Endothelial cell of umbilical vein (primary cell): ENCODE results near the gene SCAMP1. TPM values are rescaled to one million over a fixed set of nuclear protein-coding genes. Genes with fewer than 3 reads are reported as not detected.

Experiments used
- BruUV-seq: library from RNA; stranded (reverse); fragments of 400-500 nt; replicated peaks from 2 replicates; lab custom pipeline; 2021; lab: Mats Ljungman, UMichigan
- CTCF ChIA-PET: fragments of 300-600, 350-600 bp; sonication (Branson Sonifier 250); formaldehyde crosslinking; loops from one replicate; lab custom pipeline; 2021; ENCODE audit warnings: antibody characterized with exemption, inconsistent platforms; lab: Charles Lee
- POLR2A ChIA-PET: fragments of 300-600, 350-600 bp; sonication (Branson Sonifier 250); formaldehyde crosslinking; loops from one replicate; lab custom pipeline; 2021; ENCODE audit warnings: antibody characterized with exemption, inconsistent platforms; lab: Charles Lee
- DNase-seq: peaks from one replicate; pipeline ENCODE4 v3.0.0-alpha.2; 2011; ENCODE audit warnings: low read depth, low spot score
- FAIRE-seq: peaks from 2 replicates; lab custom pipeline; 2011; peaks lifted over from hg19 to GRCh38; lab: Jason Lieb, UNC
- H2AFZ ChIP-seq: 2 replicates; pipeline ENCODE4 v1.6.0; 2012; ENCODE audit warnings: low read depth, low read length, control low read depth, inconsistent platforms
- H3K27ac ChIP-seq: 2 replicates; pipeline ENCODE4 v1.5.1; 2011; ENCODE audit warnings: low read depth, mild to moderate bottlenecking, control low read depth, low read length, moderate library complexity; ENCODE audit not compliant: insufficient read depth
- H3K27me3 ChIP-seq, 2 experiments: 2 replicates each; pipeline versions ENCODE4 v1.6.0 to v1.6.1; 2011; ENCODE audit warnings: low read length in 2 of 2, mixed read lengths in 1 of 2; ENCODE audit not compliant: control insufficient read depth in 2 of 2, insufficient read depth in 2 of 2
- H3K36me3 ChIP-seq, 2 experiments: 2 replicates in 1 of 2; 3 replicates in 1 of 2; pipeline ENCODE4 v1.5.1; 2011; ENCODE audit warnings: low read length in 2 of 2, mild to moderate bottlenecking in 1 of 2, moderate library complexity in 1 of 2; ENCODE audit not compliant: control insufficient read depth in 2 of 2, insufficient read depth in 2 of 2; ENCODE audit errors: extremely low read depth in 1 of 2
- H3K4me1 ChIP-seq: 3 replicates; pipeline ENCODE4 v1.5.1; 2011; ENCODE audit warnings: mild to moderate bottlenecking, low read length; ENCODE audit not compliant: control insufficient read depth, insufficient read depth; ENCODE audit errors: extremely low read depth
- H3K4me2 ChIP-seq: 2 replicates; pipeline ENCODE4 v1.6.1; 2011; ENCODE audit warnings: low read length, control low read depth, mixed read lengths; ENCODE audit not compliant: insufficient read depth
- H3K4me3 ChIP-seq, 3 experiments: fragments of 200-600 bp in 1 of 3; sonication (generic), shearing (Covaris generic) in 1 of 3; replicated peaks in 1 of 3; 2 replicates each; pipeline ENCODE4 v1.5.1; 2011 to 2016; ENCODE audit warnings: control low read depth in 3 of 3, low read length in 3 of 3, mild to moderate bottlenecking in 2 of 3, inconsistent platforms in 1 of 3, low read depth in 1 of 3, moderate library complexity in 1 of 3; ENCODE audit not compliant: insufficient read depth in 1 of 3
- H3K79me2 ChIP-seq: 2 replicates; pipeline ENCODE4 v1.6.0; 2012; ENCODE audit warnings: low read length, inconsistent platforms; ENCODE audit not compliant: control insufficient read depth, insufficient read depth
- H3K9ac ChIP-seq: replicated peaks from 2 replicates; pipeline ENCODE3; 2011; ENCODE audit warnings: low read length, control low read depth; ENCODE audit not compliant: insufficient read depth; ENCODE audit errors: extremely low read depth
- H3K9me1 ChIP-seq: replicated peaks from 3 replicates; pipeline ENCODE4 v1.6.0; 2011; ENCODE audit warnings: mild to moderate bottlenecking, low read length; ENCODE audit not compliant: control insufficient read depth, insufficient read depth; ENCODE audit errors: extremely low read depth
- H3K9me3 ChIP-seq: replicated peaks from 2 replicates; pipeline ENCODE4 v1.5.1; 2012; ENCODE audit warnings: low read length, inconsistent platforms; ENCODE audit not compliant: control insufficient read depth, insufficient read depth
- H4K20me1 ChIP-seq: replicated peaks from 2 replicates; pipeline ENCODE3; 2011; ENCODE audit warnings: mild to moderate bottlenecking, low read length; ENCODE audit not compliant: control insufficient read depth, insufficient read depth; ENCODE audit errors: extremely low read depth
- JUN ChIP-seq: IDR thresholded peaks from 2 replicates; pipeline ENCODE4 v1.6.1; 2011; ENCODE audit warnings: borderline replicate concordance, low read depth; ENCODE audit not compliant: insufficient read length, insufficient read depth
- POLR2A ChIP-seq: IDR thresholded peaks from 2 replicates; pipeline ENCODE4 v1.6.1; 2012; ENCODE audit warnings: low read depth, mild to moderate bottlenecking, control low read depth, low read length
- dilution Hi-C: fragments of 300-500 bp; cut with MboI; formaldehyde crosslinking; loops from one replicate; pipeline ENCODE4 v1.15.0; 2019; ENCODE audit warnings: low sequenced_read_pairs; ENCODE audit not compliant: extremely low pct_ligation_motif_present
- intact Hi-C: fragments of 100-400 bp; cut with micrococcal nuclease; formaldehyde crosslinking; loops from one replicate; pipeline ENCODE4 v1.10.0; 2022
- polyA plus RNA-seq, 4 experiments: library from polyadenylated mRNA; depleted of rRNA in 3 of 4; stranded (reverse) in 3 of 4; unstranded in 1 of 4; fragments of >200 nt; gene quantifications; 2 replicates each; pipeline versions ENCODE4 v1.2.1 to v1.2.3, GENCODE V29; 2011 to 2012; ENCODE audit warnings: missing spikeins in 1 of 4
- total RNA-seq: library from RNA; stranded (reverse); gene quantifications from 2 replicates; pipeline ENCODE4 v1.2.3, GENCODE V29; 2021

Gene SCAMP1
- total and polyA plus RNA-seq, 2 donors (not counting 3 experiments of a cell fraction or from before 2014, with no cell fraction given): 13.7 to 29.0 TPM

- DNase-seq (no peak), FAIRE-seq (no peak)
- intact Hi-C loops (no loop called here), dilution Hi-C loops (no loop called here)
- BruUV-seq: no TSS peak
- ChIA-PET CTCF (interaction anchor here (0.8 to 1.2 kb wide), 3 partner anchors 9 to 19 kb away, joined by 3 to 4 read pairs (median 3); no protein-coding TSS in a partner anchor), POLR2A (no interaction called here)
- Histone ChIP-seq H3K9me3 (no peaks in the 10 kb centered on the region), H3K4me2 (no peak overlapping the region), H2AFZ (no peak overlapping the region), H4K20me1 (no peaks in the 10 kb centered on the region), H3K4me3 (no peak overlapping the region), H3K27me3 (no peaks in the 10 kb centered on the region), H3K4me1 (no peaks in the 10 kb centered on the region), H3K9ac (no peak overlapping the region), H3K27ac (no peak overlapping the region), H3K79me2 (no peaks in the 10 kb centered on the region), H3K9me1 (no peaks in the 10 kb centered on the region), H3K36me3 (no peaks in the 10 kb centered on the region)
- no peak for TF ChIP-seq POLR2A
These were observed 73.6 kb downstream of the SCAMP1 start for GRCh38 chr5:78433972-78434371.

- Histone ChIP-seq H3K4me1 (no peaks in the 10 kb centered on the region), H2AFZ (no peak overlapping the region), H3K27ac (no peak overlapping the region), H3K9ac (no peak overlapping the region), H3K9me1 (no peaks in the 10 kb centered on the region), H3K36me3 (no peaks in the 10 kb centered on the region), H3K27me3 (no peaks in the 10 kb centered on the region), H3K9me3 (no peaks in the 10 kb centered on the region), H3K4me2 (no peak overlapping the region), H3K4me3 (no peak overlapping the region), H4K20me1 (no peaks in the 10 kb centered on the region), H3K79me2 (no peaks in the 10 kb centered on the region)
- ChIA-PET CTCF (no interaction called here), POLR2A (no interaction called here)
- DNase-seq (no peak), FAIRE-seq (no peak)
- no TSS peak for BruUV-seq
- dilution Hi-C loops (no loop called here), intact Hi-C loops (no loop called here)
- TF ChIP-seq JUN: no peak
These were observed 87.5 kb downstream of the SCAMP1 start for GRCh38 chr5:78447775-78448424.
